ENCODE measurements around the gene GFOD1.

Gene GFOD1

DNA sequence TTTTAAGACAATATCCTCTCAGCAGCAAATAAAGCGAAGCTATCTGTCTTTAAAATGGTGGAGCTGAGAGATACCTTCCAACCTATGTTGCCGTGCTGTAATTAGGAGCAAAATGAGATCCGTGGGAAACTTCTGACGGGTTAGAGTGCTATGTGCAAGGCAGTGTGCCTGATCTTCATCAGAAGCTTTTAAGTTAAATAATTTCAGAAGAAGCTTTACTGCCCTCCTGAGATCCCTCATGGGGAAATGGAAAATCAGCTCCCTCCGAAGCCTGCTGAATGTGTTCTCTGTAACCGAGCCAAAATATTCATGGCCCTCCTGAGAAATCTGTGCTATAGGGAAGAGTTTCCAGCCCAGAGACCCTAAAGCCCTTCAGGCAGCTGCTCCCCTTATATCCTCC is 115.3 kb downstream of the GFOD1 start:
- no peak for DNase-seq

DNA sequence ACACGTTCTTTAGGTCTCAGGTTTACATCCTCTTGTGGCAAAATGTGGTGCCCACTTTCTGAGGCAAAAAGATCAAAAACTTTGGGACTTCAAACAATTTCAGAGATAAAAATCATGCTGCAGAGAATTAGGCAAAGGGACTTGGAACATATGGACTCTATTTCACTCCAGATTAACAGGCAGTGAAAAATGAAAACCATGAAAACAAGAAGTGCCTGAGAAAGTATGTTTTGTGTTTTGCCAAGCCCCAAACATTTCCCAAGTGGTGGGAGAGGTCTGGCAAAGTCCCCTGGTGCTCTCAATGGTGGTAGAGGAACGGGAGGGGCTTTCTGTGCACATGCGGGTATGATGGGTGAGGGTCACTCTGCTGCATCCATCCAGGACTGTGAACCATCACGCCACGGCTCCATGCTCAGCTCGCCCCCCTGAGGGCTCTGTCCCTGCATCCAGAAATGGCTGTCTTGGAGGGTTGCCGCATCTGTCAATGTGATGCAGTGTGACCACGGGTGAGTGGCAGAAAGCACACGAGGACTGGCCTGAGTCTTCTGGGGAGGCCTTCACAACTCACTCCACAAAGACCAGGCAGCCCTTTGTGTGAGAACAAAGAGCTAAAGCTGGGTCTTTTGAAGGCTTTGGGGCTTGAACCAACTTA is 115.9 kb downstream of the GFOD1 start:
- DNase-seq: no peak

DNA sequence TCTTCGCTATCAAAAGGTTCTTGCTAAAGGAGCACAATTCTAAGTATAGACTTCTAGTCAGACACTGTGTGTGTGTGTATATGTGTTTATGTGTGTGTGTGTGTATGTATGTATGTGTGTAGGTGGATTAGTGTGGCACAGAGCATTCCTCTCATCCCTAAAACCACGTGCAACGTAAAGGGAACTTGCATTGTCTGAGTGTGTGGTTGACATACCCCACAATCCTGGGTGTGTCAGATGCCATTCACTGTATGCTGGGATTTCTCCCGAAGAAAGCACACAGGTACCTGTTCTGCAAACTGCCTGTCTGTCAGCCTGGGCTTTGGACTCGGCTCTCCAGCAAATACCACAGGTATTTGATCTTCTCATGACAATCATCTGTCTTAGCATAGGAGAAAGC is 116.8 kb downstream of the GFOD1 start:
- DNase-seq: no peak

DNA sequence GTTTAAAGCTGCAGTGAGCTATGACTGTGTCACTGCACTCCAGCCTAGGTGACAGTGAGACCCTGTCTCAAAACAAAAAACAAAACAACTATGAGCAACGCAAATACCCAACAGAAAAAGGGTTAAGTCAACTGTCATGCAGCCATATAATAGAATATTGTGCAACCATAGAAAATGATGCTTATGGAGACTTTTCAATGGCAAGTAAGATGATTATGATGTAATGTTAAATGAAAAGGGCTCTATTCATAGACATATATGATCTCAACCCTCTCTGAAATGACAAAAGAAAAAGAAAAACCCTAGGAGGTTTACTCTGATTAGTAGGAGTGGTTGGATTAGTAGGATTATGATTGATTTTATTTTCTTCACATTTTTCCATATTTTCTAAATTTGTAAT is 117.8 kb downstream of the GFOD1 start:
- DNase-seq: no peak

DNA sequence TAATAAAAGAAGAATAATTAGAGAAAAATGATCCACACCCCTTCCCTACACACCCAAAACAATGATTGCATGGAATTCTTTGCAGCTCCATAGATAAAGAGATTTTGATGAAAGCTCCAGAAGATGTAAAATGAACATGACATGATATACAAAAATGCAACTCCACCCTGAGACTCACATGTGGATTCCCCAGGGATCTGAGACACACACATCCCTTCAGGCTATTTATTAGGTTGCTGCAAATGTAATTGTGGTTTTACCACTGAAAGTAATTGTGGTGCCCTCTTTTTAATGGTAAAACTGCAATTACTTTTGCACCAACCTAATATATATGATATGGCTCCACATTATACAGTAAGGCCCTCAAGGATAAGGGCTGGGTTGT is 118.7 kb downstream of the GFOD1 start:
- DNase-seq: no peak

DNA sequence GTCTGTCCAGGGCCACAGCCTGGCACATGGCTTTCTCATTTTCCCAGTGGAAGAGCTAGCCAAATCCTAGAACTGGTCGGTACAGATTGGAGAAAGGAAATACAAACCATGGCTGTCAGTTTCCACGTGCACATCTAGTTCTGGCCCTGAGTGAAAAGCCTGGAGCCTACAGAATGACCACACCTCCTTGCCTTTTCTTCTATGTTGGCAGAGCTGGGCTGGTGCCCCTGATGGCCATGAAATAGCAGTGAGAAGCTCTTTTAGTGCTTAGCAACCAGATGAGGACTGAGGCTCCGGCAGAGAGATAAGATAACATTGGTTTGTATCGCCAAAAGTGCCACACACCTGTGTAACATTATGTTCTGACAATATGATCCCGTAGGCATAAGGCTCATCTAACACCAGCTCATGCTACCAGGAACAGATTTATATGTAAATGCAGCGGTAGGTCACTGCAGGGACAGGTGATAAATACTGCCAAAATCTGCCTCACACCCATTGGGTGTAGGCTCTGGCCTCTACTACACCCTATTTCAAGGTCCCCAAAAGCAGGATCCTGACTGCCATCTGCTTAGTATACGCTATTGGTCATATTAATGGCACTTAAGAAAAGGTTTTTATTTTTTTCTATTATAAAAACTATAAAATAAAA is 119.2 kb downstream of the GFOD1 start:
- no peak for DNase-seq

DNA sequence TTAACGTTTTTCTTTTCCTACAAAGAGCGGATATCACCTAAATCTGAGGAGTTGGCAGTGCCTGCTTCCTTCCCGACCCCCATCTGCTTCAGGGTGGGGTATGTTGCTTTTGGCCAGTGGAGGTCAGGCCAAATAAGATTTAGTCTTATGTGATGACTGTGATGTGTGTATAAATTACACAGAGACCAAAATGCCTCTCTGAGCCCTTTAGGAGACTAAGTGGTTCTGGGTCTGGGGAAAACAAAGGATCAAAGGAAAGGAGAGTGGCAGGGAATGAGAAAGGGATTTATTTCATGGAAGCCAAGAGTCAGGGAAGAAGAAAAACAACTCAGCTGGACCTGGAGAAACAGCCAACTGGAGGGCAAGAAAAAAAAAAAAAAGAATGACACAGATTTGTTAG is 120.0 kb downstream of the GFOD1 start:
- DNase-seq: no peak

DNA sequence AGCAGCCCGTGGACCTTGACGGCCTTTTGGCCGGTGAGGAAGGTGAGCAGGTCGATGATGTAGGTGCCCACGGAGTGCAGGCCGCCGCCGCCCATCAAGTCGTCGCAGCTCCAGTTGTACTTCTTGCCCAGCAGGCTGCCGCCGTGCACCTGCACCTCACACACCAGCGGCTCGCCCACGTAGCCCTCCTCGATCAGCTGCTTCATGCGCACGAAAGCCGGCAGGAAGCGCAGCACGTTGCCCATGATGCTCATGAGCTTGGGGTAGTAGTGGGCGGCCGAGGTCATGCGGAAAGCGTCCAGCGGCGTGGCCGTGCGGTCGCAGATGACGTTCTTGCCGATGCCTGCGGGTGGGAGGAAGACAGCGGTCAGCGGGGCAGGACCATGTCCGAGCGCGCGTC is 122.1 kb downstream of the GFOD1 start:
- no peak for DNase-seq

DNA sequence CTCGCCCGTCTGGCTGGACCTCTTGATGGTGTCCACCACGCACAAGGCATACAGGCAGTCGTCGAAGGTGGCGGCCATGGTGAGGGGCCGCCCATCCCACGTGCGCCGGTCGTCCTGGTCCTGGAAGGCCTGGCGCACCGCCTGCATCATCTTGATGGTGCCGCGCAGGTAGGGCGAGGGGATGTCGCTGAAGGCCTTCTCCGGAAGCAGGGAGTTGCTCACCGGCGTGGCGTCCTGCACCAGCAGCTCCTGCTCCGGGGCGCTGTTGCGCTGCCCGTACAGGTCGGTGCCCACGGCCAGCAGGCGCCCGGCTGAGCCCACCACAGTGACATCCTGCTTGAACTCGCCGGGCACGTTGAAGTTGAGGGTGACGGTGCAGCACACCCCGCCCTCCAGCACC is 122.6 kb downstream of the GFOD1 start:
- DNase-seq: no peak

DNA sequence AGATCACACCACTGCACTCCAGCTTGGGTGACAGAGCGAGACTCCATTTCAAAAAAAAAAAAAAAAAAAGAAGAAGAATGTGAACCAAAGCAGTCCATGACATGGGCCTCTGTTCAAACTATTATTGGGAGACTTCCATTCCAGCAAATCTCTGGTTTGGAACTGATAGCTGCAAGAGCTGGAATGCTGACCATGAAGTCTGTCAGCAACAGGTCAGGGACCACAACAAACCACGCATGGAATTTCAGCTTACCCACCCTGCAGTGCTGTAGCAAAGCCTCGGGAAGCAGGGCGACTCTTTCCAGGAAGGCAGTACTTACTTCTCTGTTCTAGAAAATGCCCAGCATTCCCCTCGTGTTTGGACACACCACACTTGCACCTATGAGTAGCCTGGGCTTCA is 125.0 kb downstream of the GFOD1 start:
- no peak for DNase-seq

DNA sequence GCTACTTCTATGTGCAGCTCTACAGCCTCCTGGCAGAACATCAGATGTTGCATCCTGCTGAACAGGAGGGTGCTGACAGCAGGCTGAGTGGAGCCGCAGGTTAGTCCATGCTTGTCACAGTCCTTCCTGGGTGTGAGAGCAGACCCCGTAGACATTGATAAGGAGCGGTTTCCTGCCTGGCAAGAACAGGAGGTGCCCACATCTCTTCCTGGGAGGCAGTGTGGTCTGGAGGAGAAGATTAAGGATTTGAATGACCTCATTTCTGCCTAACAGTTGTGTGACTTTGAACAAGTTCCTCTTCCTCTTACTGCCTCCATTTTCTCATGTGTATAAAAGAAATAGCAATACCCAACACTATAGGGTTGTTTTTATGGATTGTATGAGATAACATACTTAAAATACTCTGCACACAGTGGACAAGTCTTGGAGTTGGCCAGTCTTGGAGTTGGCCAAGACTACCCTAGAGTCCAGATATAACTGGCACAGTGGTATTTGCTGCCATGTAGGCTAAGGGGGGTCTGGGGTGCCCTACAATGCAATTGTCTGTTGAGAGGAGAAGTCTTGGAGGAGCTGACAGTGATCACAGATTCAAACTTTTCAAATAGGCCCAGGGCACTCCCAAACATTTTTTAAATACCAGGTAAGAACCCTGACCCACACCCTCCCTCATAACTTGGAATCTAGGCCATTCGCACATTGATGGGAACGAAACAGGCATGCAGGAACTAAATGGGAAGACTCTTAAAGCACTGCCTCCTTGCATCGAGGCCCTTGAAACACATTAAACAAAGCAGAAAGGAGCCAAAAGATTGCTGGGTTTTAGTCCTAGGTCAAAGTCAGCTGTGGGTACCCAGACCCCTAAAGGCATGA is 126.5 kb downstream of the GFOD1 start:
- no peak for DNase-seq

DNA sequence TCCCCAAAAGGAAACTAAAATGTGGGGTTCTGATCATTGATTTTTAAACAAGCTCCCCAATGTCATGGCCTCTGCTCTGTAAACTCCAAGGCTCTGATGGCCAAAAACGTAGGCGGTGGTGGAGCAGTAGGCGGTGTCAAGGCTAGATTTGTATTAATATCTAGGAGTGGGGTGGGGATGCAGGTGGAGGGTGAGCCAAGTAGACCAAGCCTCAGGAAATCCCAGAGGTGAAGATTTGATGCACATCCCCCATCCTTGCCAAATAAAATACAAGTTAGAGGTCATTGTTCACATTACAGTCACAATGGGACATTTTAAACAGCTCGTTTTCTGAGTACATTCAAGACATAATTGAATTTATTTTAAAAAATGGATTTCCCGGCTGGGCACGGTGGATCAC is 128.1 kb downstream of the GFOD1 start:
- no peak for DNase-seq

DNA sequence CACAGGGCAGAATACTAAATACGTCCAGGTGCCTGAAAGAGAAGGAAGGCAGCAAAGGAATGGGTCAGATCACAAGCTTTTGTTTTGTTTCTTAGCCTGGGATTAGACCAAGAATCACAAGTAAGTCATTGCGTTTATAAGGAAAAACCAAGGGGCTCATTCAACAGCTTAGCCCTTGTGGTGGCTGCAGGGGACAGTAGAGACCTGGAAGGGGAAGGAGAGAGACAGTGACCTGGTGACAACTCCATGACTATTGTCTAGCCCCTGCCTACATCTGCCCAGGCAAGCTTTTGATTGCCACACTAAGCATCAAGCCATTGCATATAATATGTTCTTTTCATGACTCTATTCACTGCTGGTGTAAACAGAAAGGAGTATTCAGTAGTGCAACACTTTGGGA is 128.9 kb downstream of the GFOD1 start:
- DNase-seq: no peak

DNA sequence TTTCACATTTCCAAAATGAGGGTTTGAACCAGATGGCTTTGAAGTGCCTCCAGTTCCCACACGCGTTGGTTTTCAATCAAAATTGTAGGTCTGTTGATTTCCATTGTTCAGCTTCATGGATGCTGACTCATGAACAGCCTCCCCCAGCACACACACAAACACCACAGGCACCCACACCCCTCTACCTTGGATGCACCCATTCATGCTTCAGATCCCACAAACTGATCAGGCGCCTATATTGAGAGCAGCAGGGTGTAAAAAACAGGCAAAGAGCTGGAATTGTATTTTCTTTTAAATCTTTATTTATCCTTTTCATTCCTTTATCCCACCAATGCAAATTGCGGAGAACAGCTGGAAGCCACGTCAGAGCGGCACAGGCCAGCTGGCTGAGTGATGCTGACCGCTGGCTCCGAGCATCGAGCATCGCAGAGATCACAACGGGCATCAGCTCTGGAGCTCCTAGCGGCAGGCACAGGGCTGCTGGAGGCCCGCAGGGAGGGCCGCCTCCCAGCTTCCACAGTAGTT is 129.8 kb downstream of the GFOD1 start:
- no peak for DNase-seq

DNA sequence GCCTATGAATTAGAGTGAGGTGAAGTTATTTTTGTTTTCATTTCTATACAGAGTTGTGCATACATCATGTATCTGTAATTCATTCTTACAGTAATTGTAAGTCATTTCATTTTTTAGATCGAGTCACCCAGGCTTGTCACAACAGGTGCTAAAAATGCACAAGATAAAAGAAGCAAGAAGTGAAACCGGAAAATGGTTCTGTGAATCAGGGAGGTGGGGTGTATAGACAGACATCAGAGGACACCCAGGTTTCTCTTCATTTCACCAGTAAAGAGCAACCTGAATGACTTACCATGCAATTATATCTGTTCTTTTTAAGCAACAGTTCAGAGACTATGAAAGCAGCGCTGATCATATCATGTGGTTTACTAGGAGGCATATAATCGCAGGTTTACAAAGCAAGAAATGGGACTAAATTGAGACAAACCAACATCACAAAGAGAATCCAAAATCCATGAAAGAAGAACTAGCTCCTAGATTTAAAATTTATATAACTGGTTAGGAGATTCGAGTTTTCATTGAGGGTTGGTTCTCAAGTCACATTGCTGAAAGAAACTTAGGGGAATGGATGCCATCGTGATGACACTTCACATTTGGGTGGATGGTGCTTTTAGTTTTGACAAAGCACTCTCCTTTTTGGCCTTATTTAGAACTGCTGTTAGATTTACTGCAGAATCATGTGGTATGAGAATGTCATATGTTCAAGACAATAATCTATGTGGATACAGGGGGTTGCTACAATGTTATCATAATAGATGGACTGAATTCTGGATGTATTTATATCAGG is 131.2 kb downstream of the GFOD1 start:
- DNase-seq: peak; percentile 85

DNA sequence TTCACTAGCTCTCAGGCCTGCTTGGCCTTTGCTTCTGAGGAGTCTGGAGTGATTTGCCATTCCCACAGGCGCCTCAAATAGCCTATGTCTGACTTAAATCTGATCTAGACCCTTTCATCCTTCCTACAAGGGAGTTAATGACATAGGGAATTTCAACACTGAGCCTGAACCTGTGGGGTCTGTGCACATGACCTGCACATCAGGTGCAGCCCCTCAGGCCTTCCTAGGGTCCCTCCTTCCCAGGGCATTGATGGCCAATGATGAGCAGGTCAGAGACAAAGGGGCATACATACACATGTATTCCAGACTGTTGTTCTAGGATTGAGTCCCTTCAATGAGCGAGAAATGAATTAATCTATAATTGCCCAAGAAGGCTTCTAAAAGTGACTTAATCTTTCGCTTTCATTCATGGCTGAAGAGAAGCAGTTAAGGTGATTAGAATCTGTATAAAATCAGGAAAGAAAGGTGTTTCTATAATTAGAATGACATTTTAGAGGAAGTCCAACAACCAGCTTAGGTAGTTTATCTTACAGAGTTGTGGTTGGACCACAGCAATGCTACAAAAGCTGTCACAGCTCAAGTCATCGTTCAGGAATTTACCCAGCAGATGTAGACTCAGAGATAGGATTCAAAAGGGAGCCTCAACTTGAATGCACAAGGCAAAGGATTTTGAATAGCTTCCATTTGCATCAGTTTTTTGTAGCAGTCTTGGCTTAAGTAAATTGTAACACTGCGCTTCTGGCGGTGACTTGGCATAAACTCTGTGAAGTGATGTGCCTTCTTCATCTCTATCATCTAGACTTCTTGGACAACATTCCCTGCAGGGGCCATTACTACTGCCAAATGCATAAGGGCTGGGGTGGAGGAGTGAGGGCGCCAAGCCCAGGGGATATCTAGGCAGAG is 132.1 kb downstream of the GFOD1 start:
- peak; percentile 64 for DNase-seq

DNA sequence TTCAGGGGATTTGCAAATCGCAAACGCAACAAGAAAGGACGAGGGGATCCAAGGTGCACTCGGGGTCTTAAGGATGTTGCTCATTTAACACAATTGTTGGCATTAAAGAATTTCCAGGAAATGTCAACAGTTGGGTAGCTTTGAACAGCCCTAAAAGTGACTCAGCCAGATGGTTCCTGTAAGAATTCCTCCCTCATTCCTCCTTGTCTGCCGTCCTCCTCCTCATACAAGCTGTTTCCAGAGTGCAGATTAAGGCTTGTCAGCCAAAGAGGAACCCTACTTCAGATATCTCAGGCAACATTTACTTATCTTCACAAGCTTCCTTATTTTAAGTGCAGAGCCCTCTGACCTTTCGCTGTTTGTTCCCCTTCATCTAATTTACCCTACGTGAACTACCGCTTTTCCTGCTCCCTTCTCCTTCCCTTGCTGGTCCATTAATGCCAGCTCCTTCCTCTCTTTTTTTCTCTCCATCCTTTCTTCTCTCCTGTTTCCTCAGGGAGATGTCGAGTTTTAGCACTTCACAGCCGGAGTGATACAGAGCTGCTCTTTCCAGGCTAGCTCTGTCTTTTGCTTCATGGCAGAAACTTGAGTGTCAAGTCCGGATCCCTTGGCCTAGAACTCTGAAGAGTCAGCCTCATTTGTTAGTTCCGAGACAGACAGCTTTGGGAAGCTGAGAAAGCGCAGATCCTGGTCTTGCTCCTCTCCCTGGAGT is 132.9 kb downstream of the GFOD1 start:
- DNase-seq: no peak

DNA sequence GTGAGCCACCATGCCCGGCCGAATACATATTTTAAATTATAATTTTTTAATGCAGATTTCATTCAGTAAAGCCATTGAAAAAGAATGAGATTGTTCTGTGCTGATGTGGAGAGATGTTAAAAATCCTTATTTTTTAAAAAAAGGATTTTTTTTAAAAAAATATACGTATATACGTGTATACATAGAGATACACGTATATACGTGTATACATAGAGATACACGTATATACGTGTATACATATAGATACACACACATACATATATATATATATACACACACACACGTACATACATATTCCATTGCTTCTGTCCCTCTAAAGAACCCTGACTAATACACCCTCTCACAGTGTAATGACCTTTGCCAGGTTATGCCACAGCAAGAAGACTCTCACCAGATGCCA is 135.2 kb downstream of the GFOD1 start:
- DNase-seq: no peak

DNA sequence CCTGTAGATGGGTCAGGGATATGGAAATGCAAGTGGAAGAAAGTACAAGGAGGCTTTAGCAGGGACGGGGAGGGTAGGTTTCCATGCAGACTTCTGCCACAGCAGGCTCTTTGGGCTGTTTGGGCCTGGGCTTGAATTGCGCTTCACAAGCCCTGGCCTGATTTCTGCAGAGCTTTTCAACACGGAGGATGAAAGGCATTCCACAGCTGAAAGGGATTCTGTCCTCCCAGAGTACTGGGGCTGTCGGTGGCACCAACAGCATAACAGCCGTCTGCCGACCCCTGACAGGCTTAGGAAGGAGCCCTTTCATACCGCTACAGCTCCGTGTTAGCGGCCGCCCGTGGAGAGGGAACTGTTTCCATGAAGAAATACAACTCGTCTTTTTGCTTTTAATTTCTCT is 136.1 kb downstream of the GFOD1 start:
- no peak for DNase-seq

DNA sequence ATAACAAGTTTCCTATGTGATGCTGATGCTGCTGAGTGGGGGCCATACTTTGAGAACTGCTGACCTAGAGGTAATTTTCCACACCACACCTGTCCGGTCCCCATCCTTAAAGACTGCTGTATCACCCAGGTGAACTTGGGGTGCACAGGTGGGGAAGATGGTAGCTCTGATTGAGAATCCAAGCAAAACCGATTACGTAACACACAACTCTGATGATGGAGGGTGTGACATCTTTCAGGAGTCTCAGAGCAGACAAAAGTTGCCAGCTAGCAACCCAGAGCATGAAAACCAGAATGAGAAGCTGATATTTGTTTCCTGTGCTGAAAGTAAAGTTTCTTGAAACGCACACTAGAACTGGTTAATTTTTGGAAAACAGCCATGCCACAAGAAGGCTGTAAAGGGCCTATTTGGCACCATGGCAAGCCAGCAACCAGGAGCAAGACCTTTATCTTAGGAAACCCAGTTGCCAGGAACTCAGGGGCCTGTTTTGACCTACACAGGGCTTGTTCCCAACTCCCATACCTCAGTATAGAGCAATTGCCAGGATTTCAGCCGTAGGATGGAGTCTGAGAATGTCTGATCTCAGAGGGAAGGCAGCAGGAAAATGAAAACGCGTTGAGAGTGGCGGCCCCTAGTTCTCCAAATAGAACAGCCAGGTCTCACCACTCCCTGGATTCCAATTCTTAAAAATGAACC is 137.4 kb downstream of the GFOD1 start:
- DNase-seq: no peak
